ENCODE measurements around the gene RELN.

GRCh38 chr7:103795107-103795506 is 194.4 kb downstream of the RELN start:
- no peak for TF ChIP-seq POLR2A (IDR thresholded peaks at IDR 0.05)
- TF ChIP-seq CTCF (IDR thresholded peaks at IDR 0.05): no peak

All from lower leg skin (tissue), 3 donors.